HG02973 (cell line): Measurements from ENCODE around the gene NAA16.
A peak's percentile ranks its signal among the peaks of the same experiment; 100 is the strongest.
"Not testable (repeated sequence)": the region's sequence is repeated elsewhere in the genome, so short reads cannot be mapped to it uniquely, and the experiment has no call there.

Experiments
- ATAC-seq: cut with Tn5 transposase; IDR thresholded peaks from one replicate; pipeline ENCODE4 v1.9.1; 2021; ENCODE audit warnings: moderate library complexity; ENCODE audit not compliant: unreplicated experiment

NAA16 gene

GRCh38 chr13:41352935-41353840, 42.1 kb downstream of the NAA16 start:
- peak; percentile 62 for ATAC-seq

- no peak for ATAC-seq
These were observed 43.3 kb downstream of the NAA16 start for GRCh38 chr13:41354416-41354815.

- ATAC-seq = not testable (repeated sequence)
These were observed 45.2 kb downstream of the NAA16 start for GRCh38 chr13:41356385-41356648.

- no peak for ATAC-seq
These were observed 45.7 kb downstream of the NAA16 start for GRCh38 chr13:41356786-41357185.

- ATAC-seq = no peak
These were observed 50.4 kb downstream of the NAA16 start for GRCh38 chr13:41361491-41361890.

GRCh38 chr13:41364043-41364442, 53.0 kb downstream of the NAA16 start:
- no peak for ATAC-seq

- no peak for ATAC-seq
These were observed 54.6 kb downstream of the NAA16 start for GRCh38 chr13:41365631-41366030.

- no peak for ATAC-seq
These were observed 59.7 kb downstream of the NAA16 start for GRCh38 chr13:41370736-41371135.

- ATAC-seq = no peak
These were observed 66.4 kb downstream of the NAA16 start for GRCh38 chr13:41377446-41377845.

- no peak for ATAC-seq
These were observed 71.4 kb downstream of the NAA16 start for GRCh38 chr13:41382431-41382830.

- no peak for ATAC-seq
These were observed 72.3 kb downstream of the NAA16 start for GRCh38 chr13:41383386-41383785.

GRCh38 chr13:41384749-41385503, 73.9 kb downstream of the NAA16 start:
- no peak for ATAC-seq

- no peak for ATAC-seq
These were observed 75.1 kb downstream of the NAA16 start for GRCh38 chr13:41386211-41386610.

- ATAC-seq = no peak
These were observed 76.5 kb downstream of the NAA16 start for GRCh38 chr13:41387576-41387975.

- no peak for ATAC-seq
These were observed 77.2 kb downstream of the NAA16 start for GRCh38 chr13:41388143-41388881.

- no peak for ATAC-seq
These were observed 78.5 kb downstream of the NAA16 start for GRCh38 chr13:41389580-41389979.

GRCh38 chr13:41394166-41394565, 83.1 kb downstream of the NAA16 start:
- ATAC-seq = no peak

- no peak for ATAC-seq
These were observed 87.6 kb downstream of the NAA16 start for GRCh38 chr13:41398494-41399170.

- ATAC-seq = no peak
These were observed 90.3 kb downstream of the NAA16 start for GRCh38 chr13:41401366-41401765.

GRCh38 chr13:41402691-41403511, 91.8 kb downstream of the NAA16 start:
- ATAC-seq = no peak
